IPS-11a (cell line): Measurements from ENCODE around the gene SCEL.
"Not testable (repeated sequence)": the region's sequence is repeated elsewhere in the genome, so short reads cannot be mapped to it uniquely, and the experiment has no call there.

Experiments
- H3K4me3 ChIP-seq: one replicate; pipeline ENCODE4 v1.5.1; 2013; ENCODE audit warnings: low read depth, low read length, control low read depth

Gene SCEL

GRCh38 chr13:77535448-77535847, at the start of gene SCEL:
Gene SCEL (plus strand): TSS chr13:77535706. CDS start chr13:77555876, 20,170 bp downstream.
- H3K4me3 ChIP-seq = no peak within 1 kb of the TSS

GRCh38 chr13:77489566-77490337, 45.8 kb upstream of the SCEL start:
- no peak overlapping the region for H3K4me3 ChIP-seq

- H3K4me3 ChIP-seq = no peak overlapping the region
Observed at GRCh38 chr13:77492982-77493381, 42.5 kb upstream of the SCEL start.

GRCh38 chr13:77494226-77494625, 41.3 kb upstream of the SCEL start:
- H3K4me3 ChIP-seq = no peak overlapping the region

- H3K4me3 ChIP-seq = no peak overlapping the region
Observed at GRCh38 chr13:77497350-77497749, 38.2 kb upstream of the SCEL start.

- no peak overlapping the region for H3K4me3 ChIP-seq
Observed at GRCh38 chr13:77497835-77498234, 37.7 kb upstream of the SCEL start.

- H3K4me3 ChIP-seq = no peak overlapping the region
Observed at GRCh38 chr13:77502104-77502720, 33.3 kb upstream of the SCEL start.

GRCh38 chr13:77503398-77503797, 32.1 kb upstream of the SCEL start:
- H3K4me3 ChIP-seq = no peak overlapping the region

- H3K4me3 ChIP-seq = no peak overlapping the region
Observed at GRCh38 chr13:77506874-77507273, 28.6 kb upstream of the SCEL start.

GRCh38 chr13:77507931-77508776, 27.4 kb upstream of the SCEL start:
- no peak overlapping the region for H3K4me3 ChIP-seq

GRCh38 chr13:77508959-77509620, 26.4 kb upstream of the SCEL start:
- H3K4me3 ChIP-seq = no peak overlapping the region

GRCh38 chr13:77510156-77510555, 25.4 kb upstream of the SCEL start:
- H3K4me3 ChIP-seq = no peak overlapping the region

GRCh38 chr13:77511552-77511951, 24.0 kb upstream of the SCEL start:
- H3K4me3 ChIP-seq = no peak overlapping the region

- H3K4me3 ChIP-seq = no peak overlapping the region
Observed at GRCh38 chr13:77513719-77514335, 21.7 kb upstream of the SCEL start.

- no peak overlapping the region for H3K4me3 ChIP-seq
Observed at GRCh38 chr13:77514336-77514726, 21.2 kb upstream of the SCEL start.

- H3K4me3 ChIP-seq = no peak overlapping the region
Observed at GRCh38 chr13:77515785-77516184, 19.7 kb upstream of the SCEL start.

GRCh38 chr13:77516342-77516789, 19.1 kb upstream of the SCEL start:
- no peak overlapping the region for H3K4me3 ChIP-seq

- H3K4me3 ChIP-seq = no peak overlapping the region
Observed at GRCh38 chr13:77518266-77518665, 17.2 kb upstream of the SCEL start.

GRCh38 chr13:77519396-77519795, 16.1 kb upstream of the SCEL start:
- H3K4me3 ChIP-seq = not testable (repeated sequence)

- H3K4me3 ChIP-seq = no peak overlapping the region
Observed at GRCh38 chr13:77519808-77520207, 15.7 kb upstream of the SCEL start.

GRCh38 chr13:77521194-77521593, 14.3 kb upstream of the SCEL start:
- no peak overlapping the region for H3K4me3 ChIP-seq
